Astrocyte of the hippocampus (primary cell): Measurements from ENCODE around the gene RPS6KA1.

Source experiments
- DNase-seq: peaks from one replicate; pipeline ENCODE4 v3.0.0; 2011; ENCODE audit warnings: low read depth, low spot score

Gene RPS6KA1

GRCh38 chr1:26531651-26532131, 2.1 kb downstream of the RPS6KA1 start:
- no peak for DNase-seq

- DNase-seq = no peak
Measured at GRCh38 chr1:26533951-26534509, 4.5 kb downstream of the RPS6KA1 start.

- no peak for DNase-seq
Measured at GRCh38 chr1:26535201-26535600, 5.6 kb downstream of the RPS6KA1 start.

GRCh38 chr1:26536081-26536480, 6.5 kb downstream of the RPS6KA1 start:
- no peak for DNase-seq

- DNase-seq = no peak
Measured at GRCh38 chr1:26536521-26536920, 7.0 kb downstream of the RPS6KA1 start.

GRCh38 chr1:26537951-26538352, 8.4 kb downstream of the RPS6KA1 start:
- DNase-seq = peak; percentile 50

GRCh38 chr1:26538480-26539412, 9.2 kb downstream of the RPS6KA1 start:
- peak; percentile 56 for DNase-seq

GRCh38 chr1:26539722-26540121, 10.2 kb downstream of the RPS6KA1 start:
- no peak for DNase-seq

- no peak for DNase-seq
Measured at GRCh38 chr1:26540351-26540750, 10.8 kb downstream of the RPS6KA1 start.

- DNase-seq = no peak
Measured at GRCh38 chr1:26541431-26541815, 11.9 kb downstream of the RPS6KA1 start.

- DNase-seq = no peak
Measured at GRCh38 chr1:26541816-26542711, 12.5 kb downstream of the RPS6KA1 start.

- DNase-seq = no peak
Measured at GRCh38 chr1:26542771-26543451, 13.3 kb downstream of the RPS6KA1 start.

GRCh38 chr1:26543462-26543861, 13.9 kb downstream of the RPS6KA1 start:
- no peak for DNase-seq

- no peak for DNase-seq
Measured at GRCh38 chr1:26544126-26544525, 14.6 kb downstream of the RPS6KA1 start.

- no peak for DNase-seq
Measured at GRCh38 chr1:26545969-26546323, 16.4 kb downstream of the RPS6KA1 start.

GRCh38 chr1:26546375-26546774, 16.8 kb downstream of the RPS6KA1 start:
- DNase-seq = no peak

- no peak for DNase-seq
Measured at GRCh38 chr1:26546819-26547218, 17.3 kb downstream of the RPS6KA1 start.

- no peak for DNase-seq
Measured at GRCh38 chr1:26548841-26549240, 19.3 kb downstream of the RPS6KA1 start.

GRCh38 chr1:26550946-26551345, 21.4 kb downstream of the RPS6KA1 start:
- DNase-seq = no peak

GRCh38 chr1:26552720-26553119, 23.2 kb downstream of the RPS6KA1 start:
- no peak for DNase-seq

GRCh38 chr1:26553942-26554682, 24.6 kb downstream of the RPS6KA1 start:
- no peak for DNase-seq
